Non-pigmented ciliary epithelial cell (primary cell): ENCODE results near the gene PLD6.
"Not testable (repeated sequence)": the region's sequence is repeated elsewhere in the genome, so short reads cannot be mapped to it uniquely, and the experiment has no call there.

Source experiments
- DNase-seq: peaks from one replicate; pipeline ENCODE4 v3.0.0-alpha.2; 2010; ENCODE audit warnings: low read depth

Gene PLD6

GRCh38 chr17:17175917-17176316 lies 30.2 kb downstream of the PLD6 start:
- no peak for DNase-seq

- no peak for DNase-seq
Observed at GRCh38 chr17:17175340-17175739, 30.8 kb downstream of the PLD6 start.

DNA sequence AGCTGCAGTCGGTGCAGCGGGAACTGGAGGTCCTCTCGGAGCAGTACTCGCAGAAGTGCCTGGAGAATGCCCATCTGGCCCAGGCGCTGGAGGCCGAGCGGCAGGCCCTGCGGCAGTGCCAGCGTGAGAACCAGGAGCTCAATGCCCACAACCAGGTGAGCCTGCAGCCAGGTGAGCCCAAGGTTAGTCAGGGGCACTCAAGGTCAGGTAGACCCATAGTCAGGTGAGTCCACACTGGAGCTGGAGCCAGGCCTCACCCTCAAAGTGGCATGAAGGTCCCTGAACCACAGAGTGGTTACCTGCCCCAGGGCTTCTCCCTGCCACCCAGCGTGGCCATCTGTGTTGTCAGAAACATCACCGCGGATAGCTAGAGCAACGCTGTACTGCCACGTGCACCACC lies 32.2 kb downstream of the PLD6 start:
- DNase-seq: no peak

GRCh38 chr17:17172990-17173389 lies 33.1 kb downstream of the PLD6 start:
- no peak for DNase-seq

GRCh38 chr17:17172001-17172939 lies 33.9 kb downstream of the PLD6 start:
- DNase-seq: no peak

GRCh38 chr17:17171186-17171585 lies 34.9 kb downstream of the PLD6 start:
- no peak for DNase-seq

GRCh38 chr17:17170346-17170985 lies 35.7 kb downstream of the PLD6 start:
- DNase-seq: no peak

DNA sequence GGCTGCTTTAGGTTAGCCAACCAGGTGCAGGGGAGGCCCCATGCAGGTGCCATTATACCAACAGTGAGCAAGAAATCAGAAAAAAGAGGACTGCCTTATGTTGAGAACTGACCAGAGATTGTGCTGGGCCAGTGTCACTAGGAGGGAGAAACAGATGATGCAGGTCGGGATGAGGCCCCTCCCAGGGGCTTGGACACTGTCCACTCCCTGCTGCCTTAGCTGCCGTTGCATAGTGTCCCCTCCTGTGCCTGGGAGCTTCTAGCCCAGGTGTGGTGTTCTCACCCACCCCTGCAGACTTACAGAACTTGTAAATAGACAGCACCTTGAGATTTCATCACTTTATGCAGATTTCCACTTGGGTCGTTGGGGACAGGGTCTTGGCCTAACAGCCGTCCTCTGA lies 36.7 kb downstream of the PLD6 start:
- DNase-seq: no peak

DNA sequence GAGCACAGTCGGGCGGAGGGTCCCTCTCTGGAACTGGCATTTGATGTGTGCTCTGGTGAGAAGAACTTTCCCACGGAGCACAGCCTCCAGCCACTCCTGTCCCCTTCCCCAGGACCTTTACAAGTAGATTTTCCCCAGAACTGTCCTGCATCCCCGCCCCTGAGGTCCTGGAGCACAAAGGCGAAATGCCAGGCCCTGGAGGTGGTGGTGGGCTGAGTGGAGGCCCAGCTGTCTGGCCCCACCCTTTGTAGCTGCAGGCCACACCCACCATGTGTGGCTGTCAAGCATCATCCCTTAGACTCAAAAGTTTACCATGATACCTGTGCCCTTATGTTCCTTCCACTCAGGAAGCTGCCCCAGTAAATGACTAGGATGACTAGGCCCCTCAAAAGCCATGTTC lies 37.7 kb downstream of the PLD6 start:
- DNase-seq: no peak

DNA sequence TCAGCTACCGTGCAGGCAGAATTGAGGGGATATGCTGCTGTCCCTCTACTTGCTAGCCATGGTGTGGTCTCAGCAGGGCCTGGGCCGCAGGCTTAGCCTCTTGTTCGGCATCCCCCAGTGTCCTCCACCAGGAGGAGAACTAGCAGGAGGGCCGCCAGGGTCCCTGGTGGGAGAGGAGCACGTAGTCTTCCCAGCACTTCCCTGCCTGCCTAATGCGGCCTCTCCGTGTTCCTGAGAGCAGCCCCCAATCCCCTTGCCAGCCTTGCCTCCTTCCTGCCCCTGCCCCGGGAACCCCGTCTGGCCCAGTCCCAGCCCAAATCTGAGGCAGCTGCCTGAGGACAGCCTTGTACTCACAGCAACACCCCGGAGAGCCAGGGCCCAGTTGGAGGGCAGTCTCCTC lies 38.1 kb downstream of the PLD6 start:
- no peak for DNase-seq

DNA sequence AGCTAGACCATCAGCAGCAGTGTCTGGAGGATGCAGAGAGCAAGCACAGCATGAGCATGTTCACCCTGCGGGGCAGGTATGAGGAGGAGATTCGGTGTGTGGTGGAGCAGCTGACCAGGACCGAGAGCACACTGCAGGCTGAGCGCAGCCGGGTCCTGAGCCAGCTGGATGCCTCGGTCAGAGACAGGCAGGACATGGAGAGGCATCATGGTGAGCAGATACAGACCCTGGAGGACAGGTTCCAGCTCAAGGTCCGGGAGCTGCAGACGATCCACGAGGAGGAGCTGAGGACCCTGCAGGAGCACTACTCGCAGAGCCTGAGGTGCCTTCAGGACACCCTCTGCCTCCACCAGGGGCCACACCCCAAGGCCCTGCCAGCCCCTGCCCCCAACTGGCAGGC lies 38.8 kb downstream of the PLD6 start:
- DNase-seq: no peak

- no peak for DNase-seq
Observed at GRCh38 chr17:17166446-17166845, 39.7 kb downstream of the PLD6 start.

- DNase-seq: no peak
Observed at GRCh38 chr17:17165666-17166308, 40.3 kb downstream of the PLD6 start.

DNA sequence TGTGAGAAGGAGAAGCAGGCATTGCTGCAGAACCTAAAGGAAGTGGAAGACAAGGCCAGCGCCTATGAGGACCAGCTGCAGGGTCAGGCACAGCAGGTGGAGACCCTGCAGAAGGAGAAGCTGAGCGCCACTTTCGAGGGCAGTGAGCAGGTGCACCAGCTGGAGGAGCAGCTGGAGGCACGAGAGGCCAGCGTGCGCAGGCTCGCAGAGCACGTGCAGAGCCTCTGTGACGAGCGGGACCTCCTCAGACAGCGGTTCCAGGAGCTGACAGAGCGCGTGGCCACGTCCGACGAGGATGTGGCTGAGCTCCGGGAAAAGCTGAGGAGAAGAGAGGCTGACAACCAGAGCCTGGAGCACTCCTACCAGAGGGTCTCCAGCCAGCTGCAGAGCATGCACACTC lies 41.5 kb downstream of the PLD6 start:
- DNase-seq: no peak

GRCh38 chr17:17164156-17164555 lies 42.0 kb downstream of the PLD6 start:
- DNase-seq: no peak

DNA sequence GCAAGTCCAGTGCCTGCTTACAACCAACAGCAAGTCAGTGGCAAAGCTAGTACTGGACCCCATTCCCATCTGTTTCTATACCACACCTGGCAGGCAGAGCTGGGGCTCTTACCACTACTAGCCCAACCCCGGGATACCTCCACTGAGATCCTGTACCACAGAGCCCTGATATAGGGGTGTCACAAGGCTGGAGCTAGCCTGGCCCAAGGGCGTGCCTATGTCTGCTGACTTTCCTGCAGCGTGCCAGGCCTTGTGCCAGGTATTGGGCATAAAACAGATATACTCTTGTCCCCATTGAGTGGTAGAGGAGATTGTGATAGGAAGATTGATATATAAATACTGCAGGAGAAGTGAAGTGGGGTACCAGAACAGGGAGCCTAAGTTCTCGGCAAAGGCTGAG lies 44.4 kb downstream of the PLD6 start:
- DNase-seq: no peak

GRCh38 chr17:17161121-17161520 lies 45.0 kb downstream of the PLD6 start:
- no peak for DNase-seq

DNA sequence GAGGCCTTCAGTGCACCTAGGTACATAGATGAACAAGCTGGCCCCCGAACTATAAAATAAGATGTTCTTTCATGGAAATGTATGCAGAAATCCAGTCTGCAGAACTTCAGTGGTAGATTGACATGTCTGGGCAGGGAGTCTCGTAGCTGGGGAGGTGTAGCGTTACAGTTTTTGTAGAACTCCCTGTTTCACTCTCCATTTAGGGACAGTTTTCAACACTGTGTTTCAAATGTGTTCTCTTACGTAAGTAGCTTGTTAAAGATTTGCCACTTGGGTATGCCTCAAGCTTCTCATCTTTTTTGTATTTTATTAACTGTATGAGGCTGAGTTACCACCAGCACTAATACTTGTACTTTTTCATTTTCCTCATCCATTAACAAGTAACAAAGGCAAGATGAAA lies 46.6 kb downstream of the PLD6 start:
- DNase-seq: no peak

DNA sequence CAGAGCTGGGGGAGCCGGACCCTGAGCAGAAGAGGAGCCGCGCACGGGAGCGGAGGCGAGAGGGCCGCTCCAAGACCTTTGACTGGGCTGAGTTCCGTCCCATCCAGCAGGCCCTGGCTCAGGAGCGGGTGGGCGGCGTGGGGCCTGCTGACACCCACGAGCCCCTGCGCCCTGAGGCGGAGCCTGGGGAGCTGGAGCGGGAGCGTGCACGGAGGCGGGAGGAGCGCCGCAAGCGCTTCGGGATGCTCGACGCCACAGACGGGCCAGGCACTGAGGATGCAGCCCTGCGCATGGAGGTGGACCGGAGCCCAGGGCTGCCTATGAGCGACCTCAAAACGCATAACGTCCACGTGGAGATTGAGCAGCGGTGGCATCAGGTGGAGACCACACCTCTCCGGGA lies 47.6 kb downstream of the PLD6 start:
- not testable (repeated sequence) for DNase-seq

- DNase-seq: no peak
Observed at GRCh38 chr17:17157041-17157440, 49.1 kb downstream of the PLD6 start.

DNA sequence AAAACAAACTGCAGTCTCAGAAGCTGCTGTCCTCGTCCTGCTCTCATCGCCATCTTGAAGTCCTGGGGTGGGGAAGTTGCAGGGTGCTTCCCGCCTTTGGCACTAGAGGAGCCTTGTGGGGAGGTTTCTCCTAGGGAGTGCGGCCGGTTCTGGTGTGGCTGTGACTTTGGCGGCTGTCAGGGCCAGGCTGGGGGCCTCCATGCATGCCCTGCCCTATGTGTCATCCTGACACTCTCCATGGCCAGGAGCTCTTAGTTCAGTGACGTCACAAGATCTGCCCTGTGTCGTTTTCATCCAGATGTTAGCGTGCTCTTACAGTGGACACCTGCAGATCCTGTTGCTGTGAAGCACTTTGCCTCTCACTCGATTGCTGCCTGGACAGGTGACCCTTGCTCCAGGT lies 49.6 kb downstream of the PLD6 start:
- DNase-seq: no peak

- DNase-seq: no peak
Observed at GRCh38 chr17:17156107-17156506, 50.0 kb downstream of the PLD6 start.

- DNase-seq: no peak
Observed at GRCh38 chr17:17155568-17155967, 50.6 kb downstream of the PLD6 start.
